ENCODE data around the gene SPAAR.
"Not testable (repeated sequence)": the region's sequence is repeated elsewhere in the genome, so short reads cannot be mapped to it uniquely, and the experiment has no call there.

SPAAR gene

GRCh38 chr9:35920051-35920620 is 10.8 kb downstream of the SPAAR start:
- no peaks in the 10 kb centered on the region for H3K36me3 ChIP-seq (replicated peaks)
- no peak for DNase-seq (ENCODE audit: low spot score in 2 of 2)
- no peaks in the 10 kb centered on the region for H3K9me3 ChIP-seq
- H3K4me3 ChIP-seq, result no peak overlapping the region
- H3K27me3 ChIP-seq (ENCODE audit: low read depth), result no peaks in the 10 kb centered on the region
- H3K4me1 ChIP-seq, result peaks cover 12% of the 10 kb centered on the region
- in situ Hi-C loops (cut with MboI; ENCODE audit: low sequenced_read_pairs), result no loop called here

- no peaks in the 10 kb centered on the region for H3K9me3 ChIP-seq
- no peaks in the 10 kb centered on the region for H3K27me3 ChIP-seq (ENCODE audit: low read depth)
- DNase-seq (ENCODE audit: low spot score in 2 of 2), result no peak
- in situ Hi-C loops (cut with MboI; ENCODE audit: low sequenced_read_pairs), result no loop called here
- peaks cover 12% of the 10 kb centered on the region for H3K4me1 ChIP-seq
- H3K4me3 ChIP-seq, result no peak overlapping the region
- H3K36me3 ChIP-seq (replicated peaks), result no peaks in the 10 kb centered on the region
Measured at GRCh38 chr9:35923598-35923926, 14.3 kb downstream of the SPAAR start.

GRCh38 chr9:35923927-35924763 is 14.9 kb downstream of the SPAAR start:
- Histone ChIP-seq H3K27me3 (ENCODE audit: low read depth) (no peaks in the 10 kb centered on the region), H3K4me3 (no peak overlapping the region), H3K9me3 (no peaks in the 10 kb centered on the region), H3K4me1 (peaks cover 12% of the 10 kb centered on the region), H3K36me3 (replicated peaks) (no peaks in the 10 kb centered on the region)
- peak; percentile 39 to 48 for DNase-seq (ENCODE audit: low spot score in 2 of 2)
- in situ Hi-C loops (cut with MboI; ENCODE audit: low sequenced_read_pairs), result no loop called here

GRCh38 chr9:35928591-35929452 is 19.5 kb downstream of the SPAAR start:
- no peaks in the 10 kb centered on the region for H3K9me3 ChIP-seq
- H3K27me3 ChIP-seq (ENCODE audit: low read depth), result no peaks in the 10 kb centered on the region
- H3K36me3 ChIP-seq (replicated peaks), result no peaks in the 10 kb centered on the region
- in situ Hi-C loops (cut with MboI; ENCODE audit: low sequenced_read_pairs), result no loop called here
- H3K4me3 ChIP-seq, result no peak overlapping the region
- H3K4me1 ChIP-seq, result peaks cover 5% of the 10 kb centered on the region
- no peak for DNase-seq (ENCODE audit: low spot score in 2 of 2)

- no peaks in the 10 kb centered on the region for H3K36me3 ChIP-seq (replicated peaks)
- in situ Hi-C loops (cut with MboI; ENCODE audit: low sequenced_read_pairs), result no loop called here
Measured at GRCh38 chr9:35929453-35929718, 20.1 kb downstream of the SPAAR start.

GRCh38 chr9:35930521-35930920 is 21.2 kb downstream of the SPAAR start:
- DNase-seq (ENCODE audit: low spot score in 2 of 2), result no peak
- no peaks in the 10 kb centered on the region for H3K4me1 ChIP-seq
- no peak overlapping the region for H3K4me3 ChIP-seq
- in situ Hi-C loops (cut with MboI; ENCODE audit: low sequenced_read_pairs), result no loop called here
- H3K27me3 ChIP-seq (ENCODE audit: low read depth), result no peaks in the 10 kb centered on the region
- no peaks in the 10 kb centered on the region for H3K9me3 ChIP-seq
- H3K36me3 ChIP-seq (replicated peaks), result no peaks in the 10 kb centered on the region

More at GRCh38 chr9:35929453-35929718, 20.1 kb downstream of the SPAAR start:
- Histone ChIP-seq H3K4me3 (no peak overlapping the region), H3K27me3 (ENCODE audit: low read depth) (no peaks in the 10 kb centered on the region), H3K4me1 (no peaks in the 10 kb centered on the region), H3K9me3 (no peaks in the 10 kb centered on the region)
- DNase-seq (ENCODE audit: low spot score in 2 of 2), result no peak

- in situ Hi-C loops (cut with MboI; ENCODE audit: low sequenced_read_pairs), result no loop called here
- H3K36me3 ChIP-seq (replicated peaks), result no peaks in the 10 kb centered on the region
- no peaks in the 10 kb centered on the region for H3K4me1 ChIP-seq
- no peaks in the 10 kb centered on the region for H3K27me3 ChIP-seq (ENCODE audit: low read depth)
- no peaks in the 10 kb centered on the region for H3K9me3 ChIP-seq
- H3K4me3 ChIP-seq, result no peak overlapping the region
- no peak for DNase-seq (ENCODE audit: low spot score in 2 of 2)
Measured at GRCh38 chr9:35930989-35931388, 21.7 kb downstream of the SPAAR start.

GRCh38 chr9:35932735-35933134 is 23.4 kb downstream of the SPAAR start:
- H3K4me3 ChIP-seq, result no peak overlapping the region
- no peaks in the 10 kb centered on the region for H3K36me3 ChIP-seq (replicated peaks)
- in situ Hi-C loops (cut with MboI; ENCODE audit: low sequenced_read_pairs), result no loop called here
- no peak for DNase-seq (ENCODE audit: low spot score in 2 of 2)
- no peaks in the 10 kb centered on the region for H3K9me3 ChIP-seq
- no peaks in the 10 kb centered on the region for H3K27me3 ChIP-seq (ENCODE audit: low read depth)
- no peaks in the 10 kb centered on the region for H3K4me1 ChIP-seq

- Histone ChIP-seq H3K4me1 (no peaks in the 10 kb centered on the region), H3K4me3 (no peak overlapping the region), H3K36me3 (replicated peaks) (no peaks in the 10 kb centered on the region), H3K9me3 (no peaks in the 10 kb centered on the region), H3K27me3 (ENCODE audit: low read depth) (no peaks in the 10 kb centered on the region)
- in situ Hi-C loops (cut with MboI; ENCODE audit: low sequenced_read_pairs), result no loop called here
- DNase-seq (ENCODE audit: low spot score in 2 of 2), result no peak
Measured at GRCh38 chr9:35933550-35934067, 24.3 kb downstream of the SPAAR start.

- H3K27me3 ChIP-seq (ENCODE audit: low read depth); H3K9me3 ChIP-seq; DNase-seq (ENCODE audit: low spot score in 2 of 2); H3K36me3 ChIP-seq (replicated peaks); H3K4me3 ChIP-seq; H3K4me1 ChIP-seq; in situ Hi-C loops (cut with MboI; ENCODE audit: low sequenced_read_pairs): not testable (repeated sequence)
Measured at GRCh38 chr9:35934069-35934468, 24.8 kb downstream of the SPAAR start.

- H3K4me1 ChIP-seq, result no peaks in the 10 kb centered on the region
- in situ Hi-C loops (cut with MboI; ENCODE audit: low sequenced_read_pairs), result no loop called here
- DNase-seq (ENCODE audit: low spot score in 2 of 2), result no peak
- H3K4me3 ChIP-seq, result no peak overlapping the region
- H3K27me3 ChIP-seq (ENCODE audit: low read depth), result no peaks in the 10 kb centered on the region
- no peaks in the 10 kb centered on the region for H3K9me3 ChIP-seq
- H3K36me3 ChIP-seq (replicated peaks), result no peaks in the 10 kb centered on the region
Measured at GRCh38 chr9:35935261-35935660, 26.0 kb downstream of the SPAAR start.

- DNase-seq (ENCODE audit: low spot score in 2 of 2), result no peak
- Histone ChIP-seq H3K4me3 (no peak overlapping the region), H3K9me3 (no peaks in the 10 kb centered on the region), H3K4me1 (no peaks in the 10 kb centered on the region), H3K36me3 (replicated peaks) (no peaks in the 10 kb centered on the region), H3K27me3 (ENCODE audit: low read depth) (no peaks in the 10 kb centered on the region)
- in situ Hi-C loops (cut with MboI; ENCODE audit: low sequenced_read_pairs), result no loop called here
Measured at GRCh38 chr9:35935755-35936509, 26.6 kb downstream of the SPAAR start.

- H3K9me3 ChIP-seq, result no peaks in the 10 kb centered on the region
- H3K4me1 ChIP-seq, result no peaks in the 10 kb centered on the region
- no peak for DNase-seq (ENCODE audit: low spot score in 2 of 2)
- no peaks in the 10 kb centered on the region for H3K27me3 ChIP-seq (ENCODE audit: low read depth)
- no peak overlapping the region for H3K4me3 ChIP-seq
- H3K36me3 ChIP-seq (replicated peaks), result no peaks in the 10 kb centered on the region
- in situ Hi-C loops (cut with MboI; ENCODE audit: low sequenced_read_pairs), result no loop called here
Measured at GRCh38 chr9:35937227-35937626, 27.9 kb downstream of the SPAAR start.

All from HAP-1 (cell line).